A549 treated with Mapracorat at 1 μM for 4 hours (cell line): Measurements from ENCODE around the gene TMEM132E. TPM values are rescaled to one million over a fixed set of nuclear protein-coding genes. Genes with fewer than 3 reads are reported as not detected.

Source experiments
- total RNA-seq: library from RNA; stranded (reverse); fragments of 200-300 nt; extraction: Qiagen RNA extraction; gene quantifications from 5 replicates; pipeline ENCODE4 v1.2.3, GENCODE V29; 2022

Gene TMEM132E, protein sequence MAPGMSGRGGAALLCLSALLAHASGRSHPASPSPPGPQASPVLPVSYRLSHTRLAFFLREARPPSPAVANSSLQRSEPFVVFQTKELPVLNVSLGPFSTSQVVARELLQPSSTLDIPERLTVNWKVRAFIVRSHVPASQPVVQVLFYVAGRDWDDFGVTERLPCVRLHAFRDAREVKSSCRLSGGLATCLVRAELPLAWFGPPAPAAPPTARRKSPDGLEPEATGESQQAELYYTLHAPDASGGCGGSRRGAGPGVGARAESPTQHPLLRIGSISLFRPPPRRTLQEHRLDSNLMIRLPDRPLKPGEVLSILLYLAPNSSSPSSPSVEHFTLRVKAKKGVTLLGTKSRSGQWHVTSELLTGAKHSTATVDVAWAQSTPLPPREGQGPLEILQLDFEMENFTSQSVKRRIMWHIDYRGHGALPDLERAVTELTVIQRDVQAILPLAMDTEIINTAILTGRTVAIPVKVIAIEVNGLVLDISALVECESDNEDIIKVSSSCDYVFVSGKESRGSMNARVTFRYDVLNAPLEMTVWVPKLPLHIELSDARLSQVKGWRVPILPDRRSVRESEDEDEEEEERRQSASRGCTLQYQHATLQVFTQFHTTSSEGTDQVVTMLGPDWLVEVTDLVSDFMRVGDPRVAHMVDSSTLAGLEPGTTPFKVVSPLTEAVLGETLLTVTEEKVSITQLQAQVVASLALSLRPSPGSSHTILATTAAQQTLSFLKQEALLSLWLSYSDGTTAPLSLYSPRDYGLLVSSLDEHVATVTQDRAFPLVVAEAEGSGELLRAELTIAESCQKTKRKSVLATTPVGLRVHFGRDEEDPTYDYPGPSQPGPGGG (N-terminal part only)
- not detected in 5 replicates for total RNA-seq

GRCh38 chr17:34579017-34579946 is at the start of gene TMEM132E:
Gene TMEM132E (plus strand): TSS chr17:34579582. CDS start chr17:34581077, 1,495 bp downstream.

Other genes starting within 250 kb of the TMEM132E start
- gene CCL13, start 223.1 kb upstream of the TMEM132E start, total RNA-seq = not detected in 5 replicates
- gene CCL1, start 216.3 kb upstream of the TMEM132E start, total RNA-seq = not detected in 5 replicates